Activated naive CD4-positive, alpha-beta T cell treated with anti-CD3 and anti-CD28 coated beads, Interleukin-2, amount 50 U/mL, for 24 hours (primary cell): Measurements from ENCODE around the gene LRRC75A.

Experiments
- H3K27ac Mint-ChIP-seq: one replicate; pipeline ENCODE4 v1.8.0; 2021; ENCODE audit warnings: mild to moderate bottlenecking, mixed read lengths
- H3K27me3 Mint-ChIP-seq: one replicate; pipeline ENCODE4 v1.8.0; 2021; ENCODE audit warnings: mixed read lengths
- H3K36me3 Mint-ChIP-seq: one replicate; pipeline ENCODE4 v1.8.0; 2021; ENCODE audit warnings: mixed read lengths
- H3K4me1 Mint-ChIP-seq: one replicate; pipeline ENCODE4 v1.8.0; 2021; ENCODE audit warnings: mixed read lengths
- H3K4me3 Mint-ChIP-seq: one replicate; pipeline ENCODE4 v1.8.0; 2021; ENCODE audit warnings: mild to moderate bottlenecking, mixed read lengths
- H3K9me3 Mint-ChIP-seq: one replicate; pipeline ENCODE4 v1.8.0; 2021; ENCODE audit warnings: mixed read lengths

Gene LRRC75A

GRCh38 chr17:16467044-16467443 is 24.9 kb downstream of the LRRC75A start:
- Mint-ChIP-seq H3K27ac (no peak overlapping the region), H3K4me3 (no peak overlapping the region), H3K4me1 (no peaks in the 10 kb centered on the region)

GRCh38 chr17:16466407-16466806 is 25.6 kb downstream of the LRRC75A start:
- Mint-ChIP-seq H3K9me3 (no peaks in the 10 kb centered on the region), H3K4me1 (no peaks in the 10 kb centered on the region), H3K27me3 (no peaks in the 10 kb centered on the region), H3K27ac (no peak overlapping the region), H3K36me3 (peaks cover 2% of the 10 kb centered on the region), H3K4me3 (no peak overlapping the region)

More at GRCh38 chr17:16467044-16467443, 24.9 kb downstream of the LRRC75A start:
- H3K36me3 Mint-ChIP-seq = peaks cover 2% of the 10 kb centered on the region
- no peaks in the 10 kb centered on the region for H3K9me3 Mint-ChIP-seq
- H3K27me3 Mint-ChIP-seq = no peaks in the 10 kb centered on the region

GRCh38 chr17:16465861-16466338 is 26.1 kb downstream of the LRRC75A start:
- Mint-ChIP-seq H3K36me3 (peaks cover 2% of the 10 kb centered on the region), H3K4me1 (no peaks in the 10 kb centered on the region), H3K4me3 (no peak overlapping the region), H3K27me3 (no peaks in the 10 kb centered on the region), H3K9me3 (no peaks in the 10 kb centered on the region), H3K27ac (no peak overlapping the region)

GRCh38 chr17:16465052-16465312 is 27.0 kb downstream of the LRRC75A start:
- Mint-ChIP-seq H3K27me3 (no peaks in the 10 kb centered on the region), H3K4me1 (no peaks in the 10 kb centered on the region), H3K36me3 (peaks cover 2% of the 10 kb centered on the region), H3K27ac (no peak overlapping the region), H3K4me3 (no peak overlapping the region), H3K9me3 (no peaks in the 10 kb centered on the region)

- no peaks in the 10 kb centered on the region for H3K27me3 Mint-ChIP-seq
- no peak overlapping the region for H3K4me3 Mint-ChIP-seq
- H3K27ac Mint-ChIP-seq = no peak overlapping the region
- H3K4me1 Mint-ChIP-seq = no peaks in the 10 kb centered on the region
- no peaks in the 10 kb centered on the region for H3K9me3 Mint-ChIP-seq
- H3K36me3 Mint-ChIP-seq = peaks cover 2% of the 10 kb centered on the region
Observed at GRCh38 chr17:16464303-16465051, 27.5 kb downstream of the LRRC75A start.

GRCh38 chr17:16463358-16464302 is 28.4 kb downstream of the LRRC75A start:
- no peaks in the 10 kb centered on the region for H3K27me3 Mint-ChIP-seq
- no peaks in the 10 kb centered on the region for H3K9me3 Mint-ChIP-seq
- H3K27ac Mint-ChIP-seq = no peak overlapping the region
- no peaks in the 10 kb centered on the region for H3K4me1 Mint-ChIP-seq
- no peaks in the 10 kb centered on the region for H3K36me3 Mint-ChIP-seq
- H3K4me3 Mint-ChIP-seq = no peak overlapping the region

- no peak overlapping the region for H3K27ac Mint-ChIP-seq
- no peaks in the 10 kb centered on the region for H3K4me1 Mint-ChIP-seq
- H3K27me3 Mint-ChIP-seq = no peaks in the 10 kb centered on the region
- H3K36me3 Mint-ChIP-seq = no peaks in the 10 kb centered on the region
- no peaks in the 10 kb centered on the region for H3K9me3 Mint-ChIP-seq
- H3K4me3 Mint-ChIP-seq = no peak overlapping the region
Observed at GRCh38 chr17:16462070-16462864, 29.7 kb downstream of the LRRC75A start.

GRCh38 chr17:16461606-16461866 is 30.5 kb downstream of the LRRC75A start:
- no peaks in the 10 kb centered on the region for H3K36me3 Mint-ChIP-seq
- no peaks in the 10 kb centered on the region for H3K27me3 Mint-ChIP-seq
- no peaks in the 10 kb centered on the region for H3K9me3 Mint-ChIP-seq
- no peak overlapping the region for H3K4me3 Mint-ChIP-seq
- no peaks in the 10 kb centered on the region for H3K4me1 Mint-ChIP-seq
- no peak overlapping the region for H3K27ac Mint-ChIP-seq

GRCh38 chr17:16460796-16461605 is 31.0 kb downstream of the LRRC75A start:
- no peaks in the 10 kb centered on the region for H3K4me1 Mint-ChIP-seq
- no peak overlapping the region for H3K4me3 Mint-ChIP-seq
- H3K27me3 Mint-ChIP-seq = no peaks in the 10 kb centered on the region
- H3K27ac Mint-ChIP-seq = no peak overlapping the region
- H3K9me3 Mint-ChIP-seq = no peaks in the 10 kb centered on the region
- no peaks in the 10 kb centered on the region for H3K36me3 Mint-ChIP-seq

GRCh38 chr17:16459855-16460550 is 32.0 kb downstream of the LRRC75A start:
- no peaks in the 10 kb centered on the region for H3K27me3 Mint-ChIP-seq
- no peaks in the 10 kb centered on the region for H3K9me3 Mint-ChIP-seq
- no peak overlapping the region for H3K27ac Mint-ChIP-seq
- H3K36me3 Mint-ChIP-seq = no peaks in the 10 kb centered on the region
- H3K4me1 Mint-ChIP-seq = no peaks in the 10 kb centered on the region
- H3K4me3 Mint-ChIP-seq = no peak overlapping the region

- no peaks in the 10 kb centered on the region for H3K36me3 Mint-ChIP-seq
- no peaks in the 10 kb centered on the region for H3K9me3 Mint-ChIP-seq
- no peaks in the 10 kb centered on the region for H3K27me3 Mint-ChIP-seq
- H3K4me1 Mint-ChIP-seq = no peaks in the 10 kb centered on the region
- H3K27ac Mint-ChIP-seq = no peak overlapping the region
- no peak overlapping the region for H3K4me3 Mint-ChIP-seq
Observed at GRCh38 chr17:16459271-16459670, 32.7 kb downstream of the LRRC75A start.

GRCh38 chr17:16456742-16457316 is 35.2 kb downstream of the LRRC75A start:
- Mint-ChIP-seq H3K36me3 (no peaks in the 10 kb centered on the region), H3K27me3 (no peaks in the 10 kb centered on the region), H3K9me3 (no peaks in the 10 kb centered on the region), H3K4me1 (peaks cover 7% of the 10 kb centered on the region), H3K4me3 (no peak overlapping the region), H3K27ac (no peak overlapping the region)

- H3K4me3 Mint-ChIP-seq = no peak overlapping the region
- no peak overlapping the region for H3K27ac Mint-ChIP-seq
- no peaks in the 10 kb centered on the region for H3K9me3 Mint-ChIP-seq
- H3K27me3 Mint-ChIP-seq = no peaks in the 10 kb centered on the region
- H3K36me3 Mint-ChIP-seq = no peaks in the 10 kb centered on the region
- peaks cover 7% of the 10 kb centered on the region for H3K4me1 Mint-ChIP-seq
Observed at GRCh38 chr17:16455997-16456741, 35.8 kb downstream of the LRRC75A start.

- no peaks in the 10 kb centered on the region for H3K36me3 Mint-ChIP-seq
- H3K27me3 Mint-ChIP-seq = no peaks in the 10 kb centered on the region
- H3K9me3 Mint-ChIP-seq = no peaks in the 10 kb centered on the region
- no peak overlapping the region for H3K4me3 Mint-ChIP-seq
- H3K27ac Mint-ChIP-seq = no peak overlapping the region
- peaks cover 13% of the 10 kb centered on the region for H3K4me1 Mint-ChIP-seq
Observed at GRCh38 chr17:16453493-16453851, 38.5 kb downstream of the LRRC75A start.
